Measurements from ENCODE around the gene TRIM14.

GRCh38 chr9:98057138-98057799 is 61.8 kb downstream of the TRIM14 start:
- no peak for TF ChIP-seq CTCF (IDR thresholded peaks at IDR 0.05)
- TF ChIP-seq POLR2A (IDR thresholded peaks at IDR 0.05): no peak

Measured in esophagus squamous epithelium (tissue), 4 donors.